Stimulated activated CD4-positive, alpha-beta T cell treated with anti-CD3 and anti-CD28 coated beads, TNF-alpha, amount 100 ng/mL, for 1 hour (primary cell): Measurements from ENCODE around the gene RELL1.
"Not testable (repeated sequence)": the region's sequence is repeated elsewhere in the genome, so short reads cannot be mapped to it uniquely, and the experiment has no call there.

Source experiments
- DNase-seq, 3 donors: peaks; one replicate each; pipeline ENCODE4 v3.0.0-alpha.2; 2020; ENCODE audit warnings: low read depth in 3 of 3, low spot score in 1 of 3

RELL1 gene

DNA sequence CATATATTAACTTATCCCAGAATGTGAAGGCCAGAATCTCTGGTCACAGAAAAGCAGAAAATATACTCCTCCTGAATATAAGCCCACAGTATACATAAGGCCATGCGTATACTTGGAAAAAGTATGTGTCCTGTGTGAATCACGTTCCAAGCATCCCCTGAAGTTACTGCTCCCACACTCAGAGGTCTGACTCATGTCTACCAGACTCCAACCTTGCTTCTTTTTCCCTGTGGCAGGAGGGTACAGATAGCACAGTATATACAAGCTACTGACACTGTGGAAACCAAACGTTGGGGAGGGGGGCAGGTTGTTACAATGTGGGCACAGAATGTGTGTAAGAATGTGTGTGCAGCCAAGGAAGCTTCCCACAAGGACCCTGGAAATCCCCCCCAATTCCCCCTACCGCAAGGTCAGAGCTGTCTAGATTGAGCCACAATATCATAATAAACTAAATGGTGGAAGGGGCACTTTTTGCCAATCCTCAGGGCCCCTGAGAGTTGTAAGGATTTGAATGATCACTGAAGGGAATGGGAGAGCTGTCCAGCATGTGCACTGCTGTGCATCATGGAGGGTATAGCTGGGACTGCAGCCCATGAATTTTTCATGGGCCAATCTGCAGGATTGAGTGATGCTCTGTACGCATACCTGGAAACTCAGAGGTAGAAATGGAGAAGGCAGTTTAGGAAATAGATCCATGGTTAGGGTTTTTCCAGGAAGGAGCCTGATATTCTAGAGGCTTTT lies 7.4 kb upstream of the RELL1 start:
- no peak for DNase-seq

DNA sequence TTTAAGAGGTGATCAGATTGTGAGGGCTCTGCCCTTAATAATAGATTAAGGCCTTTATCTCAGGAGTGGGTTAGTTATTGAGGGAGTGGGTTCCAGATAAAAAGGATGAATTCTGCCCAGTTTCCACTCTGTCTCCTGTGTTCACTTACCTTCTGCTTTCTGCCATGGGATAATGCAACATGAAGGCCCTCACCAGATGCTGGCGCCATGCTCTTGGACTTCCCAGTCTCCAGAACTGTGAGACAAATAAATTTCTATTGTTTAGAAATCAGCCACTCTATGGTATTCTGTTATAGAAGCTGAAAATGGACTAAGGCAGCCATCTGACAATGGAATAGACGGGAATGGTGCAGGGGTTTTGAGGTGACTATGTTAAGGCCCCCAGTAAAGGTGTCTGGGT lies 6.9 kb upstream of the RELL1 start:
- DNase-seq: no peak

GRCh38 chr4:37690976-37691375 lies 4.8 kb upstream of the RELL1 start:
- no peak for DNase-seq

GRCh38 chr4:37689353-37690095 lies 3.3 kb upstream of the RELL1 start:
- DNase-seq: no peak

DNA sequence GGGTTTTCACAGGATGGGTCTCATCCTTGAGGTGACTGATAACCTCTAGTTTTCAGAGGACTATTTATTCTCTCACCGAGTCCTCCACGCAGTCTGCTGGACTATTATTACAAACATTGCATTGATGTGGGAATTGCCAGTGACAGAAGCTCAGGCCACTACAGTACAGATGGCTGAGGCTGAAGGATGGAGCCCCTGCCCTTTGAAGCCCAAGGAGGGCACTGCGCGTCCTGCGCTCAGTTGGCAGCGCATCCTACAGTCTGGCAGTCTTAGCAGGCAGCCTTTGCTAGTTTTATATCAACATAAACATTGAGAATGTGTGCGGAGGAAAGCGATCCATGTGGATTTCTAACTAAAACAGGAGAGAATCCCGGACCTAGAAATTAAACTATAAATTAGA lies 1.5 kb upstream of the RELL1 start:
- no peak for DNase-seq

DNA sequence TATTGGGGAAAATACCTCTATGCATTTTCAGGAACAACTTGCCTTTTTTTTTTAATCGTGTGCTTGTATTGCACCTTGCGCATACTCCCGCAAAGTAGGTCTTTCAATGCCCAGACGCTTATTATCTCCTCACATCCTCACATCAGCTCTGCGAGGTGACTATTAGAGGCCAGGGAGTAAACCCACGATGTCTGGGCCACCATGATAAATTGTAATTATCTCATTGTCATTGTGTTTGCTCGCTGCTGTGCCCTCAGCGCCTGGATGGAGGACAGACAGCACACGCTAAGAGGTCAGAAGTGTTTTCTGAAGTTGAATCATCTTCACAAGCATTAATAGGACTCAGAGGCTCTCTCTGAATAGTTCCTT lies 1.0 kb upstream of the RELL1 start:
- no peak for DNase-seq

GRCh38 chr4:37685823-37686372 lies 278 bp downstream of the RELL1 start:
- DNase-seq: peak in 1 of 3 donors; percentile 25

GRCh38 chr4:37685161-37685822 lies 884 bp downstream of the RELL1 start:
- DNase-seq: no peak

GRCh38 chr4:37684154-37684553 lies 2.0 kb downstream of the RELL1 start:
- DNase-seq: no peak

DNA sequence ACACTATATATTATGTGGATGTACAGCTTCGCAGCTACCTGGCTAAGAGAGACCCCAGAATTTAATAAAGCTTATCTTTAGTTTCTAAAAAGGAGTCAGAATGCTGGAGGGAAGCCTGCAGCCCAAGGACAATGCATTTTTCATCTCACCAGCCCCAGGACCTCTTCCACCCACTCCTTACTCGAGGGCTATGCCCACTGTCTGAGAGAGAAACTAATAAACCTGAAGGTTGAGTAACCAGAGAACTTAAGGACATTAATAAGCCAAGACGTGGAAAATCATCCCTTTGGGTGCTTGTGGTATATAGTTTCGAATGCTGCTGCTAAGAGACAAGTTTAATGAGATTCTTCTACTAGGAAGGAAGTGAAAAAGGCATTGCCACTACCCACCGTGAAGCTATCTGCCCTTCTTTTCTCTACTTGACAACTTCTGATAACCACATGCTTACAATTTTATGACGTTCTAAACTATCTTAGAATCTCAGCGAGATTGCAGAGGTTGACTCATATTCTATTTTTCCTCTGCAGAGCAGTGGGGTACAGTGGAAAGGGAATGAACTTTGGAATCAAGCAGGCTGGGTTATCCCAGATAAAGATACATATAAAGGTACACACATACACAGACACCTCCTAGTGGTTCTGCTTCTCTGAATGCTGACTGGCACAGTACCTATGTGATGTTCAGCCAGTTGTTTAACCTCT lies 3.3 kb downstream of the RELL1 start:
- DNase-seq: no peak

- no peak for DNase-seq
Measured at GRCh38 chr4:37680089-37680488, 6.1 kb downstream of the RELL1 start.

- DNase-seq: no peak
Measured at GRCh38 chr4:37679301-37679700, 6.9 kb downstream of the RELL1 start.

DNA sequence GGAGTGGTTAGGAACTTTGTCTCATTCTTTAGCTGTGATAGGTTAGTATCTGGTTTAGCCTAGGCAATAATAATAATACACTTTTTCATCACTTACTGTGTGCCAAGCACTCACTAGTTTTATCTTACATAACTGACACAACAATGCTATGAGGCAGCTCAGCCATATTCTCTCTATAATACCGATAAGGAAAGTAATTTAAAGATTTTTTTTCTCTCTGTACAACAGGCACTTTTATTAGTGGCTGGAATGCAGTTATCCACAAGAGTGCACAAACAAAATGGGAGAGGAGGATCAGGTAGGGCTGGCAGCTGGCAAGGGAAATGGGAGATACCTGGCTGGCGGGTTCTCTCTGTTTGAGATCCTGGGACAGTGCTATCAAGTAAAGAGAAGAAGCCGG lies 7.6 kb downstream of the RELL1 start:
- DNase-seq: no peak

- no peak for DNase-seq
Measured at GRCh38 chr4:37675587-37676290, 10.4 kb downstream of the RELL1 start.

- no peak for DNase-seq
Measured at GRCh38 chr4:37674439-37674838, 11.7 kb downstream of the RELL1 start.

DNA sequence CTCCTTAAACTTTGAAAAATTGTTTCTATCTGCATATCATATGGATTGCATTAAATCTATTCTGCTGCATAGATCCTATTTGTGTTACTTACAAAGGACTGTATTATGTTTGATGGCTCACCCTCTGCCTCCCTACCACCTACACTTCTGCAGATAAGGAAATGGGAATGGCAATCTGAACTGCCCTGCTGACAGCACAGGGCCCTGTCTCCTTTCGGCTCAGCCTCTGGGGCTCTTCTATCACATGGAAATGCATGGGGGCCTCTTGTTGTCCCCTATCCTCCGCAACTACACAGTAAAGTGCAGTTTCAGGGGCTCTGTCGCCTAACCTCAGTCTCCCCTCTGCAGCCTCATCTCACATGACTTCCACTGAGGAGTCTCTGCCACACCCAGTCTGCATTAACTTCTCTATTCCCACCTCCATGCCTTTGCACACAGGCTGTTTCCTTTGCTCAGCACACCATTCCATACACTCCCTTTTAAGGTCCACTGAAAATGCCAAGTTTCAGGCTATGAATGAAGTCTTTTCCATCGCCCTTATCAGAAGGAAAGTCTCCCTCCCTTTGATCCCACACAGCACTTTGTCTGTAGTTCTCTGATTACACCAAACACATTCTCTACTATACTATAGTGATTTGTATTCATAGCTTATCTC lies 12.5 kb downstream of the RELL1 start:
- DNase-seq: no peak

GRCh38 chr4:37671072-37671471 lies 15.1 kb downstream of the RELL1 start:
- no peak for DNase-seq

GRCh38 chr4:37670249-37670648 lies 15.9 kb downstream of the RELL1 start:
- no peak for DNase-seq

DNA sequence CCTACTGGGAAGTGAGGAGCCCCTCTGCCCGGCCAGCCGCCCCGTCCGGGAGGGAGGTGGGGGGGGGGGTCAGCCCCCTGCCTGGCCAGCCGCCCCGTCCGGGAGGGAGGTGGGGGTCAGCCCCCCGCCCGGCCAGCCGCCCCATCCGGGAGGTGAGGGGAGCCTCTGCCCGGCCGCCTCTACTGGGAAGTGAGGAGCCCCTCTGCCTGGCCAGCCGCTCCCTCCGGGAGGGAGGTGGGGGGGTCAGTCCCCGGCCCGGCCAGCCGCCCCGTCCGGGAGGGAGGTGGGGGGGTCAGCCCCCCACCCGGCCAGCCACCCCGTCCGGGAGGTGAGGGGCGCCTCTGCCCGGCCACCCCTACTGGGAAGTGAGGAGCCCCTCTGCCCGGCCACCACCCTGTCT lies 17.1 kb downstream of the RELL1 start:
- DNase-seq: not testable (repeated sequence)
